ENCODE measurements around the gene CYP2R1.
"Not testable (repeated sequence)": the region's sequence is repeated elsewhere in the genome, so short reads cannot be mapped to it uniquely, and the experiment has no call there.

Gene CYP2R1

DNA sequence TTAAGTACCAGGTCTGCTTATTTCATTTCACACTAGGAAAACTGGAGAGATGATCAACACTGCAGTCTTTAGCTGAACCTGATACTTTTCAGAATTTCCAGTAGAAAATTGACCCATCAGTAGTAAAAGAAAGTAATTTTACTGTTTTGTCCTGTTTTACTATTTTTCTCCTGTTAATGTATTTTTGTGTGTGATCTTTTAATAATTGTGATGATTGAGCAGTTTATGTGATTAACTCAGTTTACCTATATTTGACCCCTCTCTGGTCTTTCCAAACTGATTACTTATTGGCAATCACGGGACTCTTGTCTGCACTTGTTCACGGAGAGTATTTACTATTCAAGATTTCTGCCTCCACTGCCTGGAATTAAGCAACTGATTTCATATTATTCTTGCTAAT is 546 bp upstream of the CYP2R1 start:
- DNase-seq (ENCODE audit: low read depth in 3 of 3): no peak

DNA sequence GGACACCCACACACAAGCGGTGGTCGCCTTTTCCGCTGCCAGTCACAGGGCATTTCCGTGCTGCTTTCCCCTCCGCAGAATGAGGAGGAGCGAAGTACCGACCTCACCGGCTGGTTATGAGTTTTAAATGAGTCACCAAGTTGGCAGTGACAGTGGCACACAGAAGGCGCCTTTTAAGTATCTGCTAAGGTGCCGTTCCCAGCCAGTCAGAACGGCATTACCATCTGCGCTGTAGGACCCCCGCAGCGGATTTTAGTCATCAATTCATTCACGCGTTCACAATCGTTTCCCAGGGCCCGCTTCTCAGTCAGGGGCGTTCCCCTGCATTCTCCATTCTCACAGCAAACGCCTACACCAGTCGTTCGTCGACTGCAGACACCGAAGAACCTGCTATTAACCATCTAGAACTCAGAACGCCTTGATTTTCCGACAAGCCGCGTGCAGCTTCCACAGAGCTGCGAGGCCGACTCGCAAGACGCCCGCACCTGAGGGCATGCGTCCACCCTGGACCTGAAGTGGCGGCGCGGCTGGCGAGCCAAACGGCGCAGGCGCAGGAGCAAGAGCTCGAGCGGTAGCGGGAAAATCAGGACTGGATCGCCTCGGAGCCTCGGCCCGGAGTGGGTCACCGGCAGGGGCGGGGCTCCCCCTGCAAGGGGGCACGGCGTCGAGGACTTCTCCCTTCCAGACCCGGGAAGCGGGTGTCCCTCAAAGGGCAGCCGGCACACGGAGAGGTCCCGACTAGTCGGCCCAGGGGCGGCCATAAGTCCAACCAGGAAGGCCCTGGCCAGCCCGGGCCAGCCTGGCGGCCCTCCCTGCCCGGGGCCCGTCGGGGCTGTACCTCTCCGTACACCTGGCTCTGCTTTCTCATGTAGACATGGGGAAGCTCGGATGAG is 642 bp downstream of the CYP2R1 start:
- peak; percentile 67 to 78 (median 74) for DNase-seq (ENCODE audit: low read depth in 3 of 3)

DNA sequence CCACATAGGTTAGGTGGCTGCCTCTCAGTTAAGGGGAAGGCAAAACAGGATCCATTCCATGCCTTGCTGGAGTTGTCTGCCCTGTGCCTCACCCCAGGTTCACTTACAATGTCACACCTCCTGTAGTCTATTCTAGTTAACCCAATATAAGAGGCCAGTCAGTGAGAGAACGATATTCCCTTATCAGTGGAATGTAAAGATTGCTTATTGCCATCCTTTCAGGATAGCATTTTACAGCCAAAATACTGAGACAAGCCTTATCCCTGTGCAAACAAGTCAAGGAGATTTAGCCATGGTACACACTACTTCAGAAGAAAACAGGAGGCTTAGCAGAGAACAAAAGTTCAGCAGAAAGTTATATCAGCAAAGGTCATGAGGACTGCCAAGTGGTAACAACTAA is 5.5 kb downstream of the CYP2R1 start:
- no peak for DNase-seq (ENCODE audit: low read depth in 3 of 3)

DNA sequence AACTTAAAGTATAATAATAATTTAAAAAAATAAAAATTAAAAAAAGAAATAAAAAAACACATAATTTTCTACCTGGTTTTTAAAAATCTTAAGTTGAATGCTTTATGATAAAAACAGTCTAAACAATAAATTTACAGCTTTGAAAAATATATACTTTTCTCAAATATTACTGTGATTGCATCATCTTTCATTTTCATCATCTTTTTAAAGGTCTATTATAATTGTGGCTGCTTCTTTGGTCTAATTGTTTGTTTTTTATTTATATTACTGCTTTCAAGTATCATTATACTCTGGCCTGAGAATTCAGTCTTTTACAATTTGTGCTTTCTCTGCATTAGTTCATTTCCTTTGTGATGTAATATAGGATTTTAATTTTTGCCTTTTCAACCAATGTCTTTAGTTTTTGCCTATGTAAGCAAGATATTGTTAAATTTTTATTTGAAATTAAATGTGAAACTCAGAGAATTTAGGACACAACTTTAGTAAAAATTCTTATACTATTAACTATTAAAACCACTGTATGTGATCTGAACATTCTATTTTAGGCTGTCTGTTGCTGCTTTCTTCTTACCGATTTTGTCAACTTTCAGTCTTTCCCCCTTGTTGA is 7.3 kb downstream of the CYP2R1 start:
- DNase-seq (ENCODE audit: low read depth in 3 of 3): no peak

DNA sequence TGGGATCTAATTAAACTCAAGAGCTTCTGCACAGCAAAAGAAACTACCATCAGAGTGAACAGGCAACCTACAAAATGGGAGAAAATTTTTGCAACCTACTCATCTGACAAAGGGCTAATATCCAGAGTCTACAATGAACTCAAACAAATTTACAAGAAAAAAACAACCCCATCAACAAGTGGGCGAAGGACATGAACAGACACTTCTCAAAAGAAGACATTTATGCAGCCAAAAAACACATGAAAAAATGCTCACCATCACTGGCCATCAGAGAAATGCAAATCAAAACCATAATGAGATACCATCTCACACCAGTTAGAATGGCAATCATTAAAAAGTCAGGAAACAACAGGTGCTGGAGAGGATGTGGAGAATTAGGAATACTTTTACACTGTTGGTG is 8.3 kb downstream of the CYP2R1 start:
- DNase-seq (ENCODE audit: low read depth in 3 of 3): not testable (repeated sequence)

DNA sequence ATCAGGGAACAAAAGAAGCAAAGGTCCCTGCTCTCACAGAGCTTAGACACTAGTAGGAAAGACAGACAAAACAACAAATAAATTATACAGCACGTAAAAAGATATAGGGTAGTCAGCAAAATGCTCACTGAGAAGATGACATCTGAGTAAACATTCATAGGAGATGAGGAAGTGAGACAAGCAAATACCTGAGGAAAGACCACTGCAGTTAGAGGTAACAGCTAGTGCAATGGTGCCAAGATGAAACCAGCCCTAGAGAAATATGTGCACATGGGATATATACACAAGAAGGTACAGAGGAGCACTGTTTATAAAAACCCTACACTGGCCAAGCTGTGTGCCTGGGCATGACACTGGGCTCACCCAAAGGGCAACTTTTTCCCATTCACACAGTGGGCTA is 9.8 kb downstream of the CYP2R1 start:
- DNase-seq (ENCODE audit: low read depth in 3 of 3): no peak

DNA sequence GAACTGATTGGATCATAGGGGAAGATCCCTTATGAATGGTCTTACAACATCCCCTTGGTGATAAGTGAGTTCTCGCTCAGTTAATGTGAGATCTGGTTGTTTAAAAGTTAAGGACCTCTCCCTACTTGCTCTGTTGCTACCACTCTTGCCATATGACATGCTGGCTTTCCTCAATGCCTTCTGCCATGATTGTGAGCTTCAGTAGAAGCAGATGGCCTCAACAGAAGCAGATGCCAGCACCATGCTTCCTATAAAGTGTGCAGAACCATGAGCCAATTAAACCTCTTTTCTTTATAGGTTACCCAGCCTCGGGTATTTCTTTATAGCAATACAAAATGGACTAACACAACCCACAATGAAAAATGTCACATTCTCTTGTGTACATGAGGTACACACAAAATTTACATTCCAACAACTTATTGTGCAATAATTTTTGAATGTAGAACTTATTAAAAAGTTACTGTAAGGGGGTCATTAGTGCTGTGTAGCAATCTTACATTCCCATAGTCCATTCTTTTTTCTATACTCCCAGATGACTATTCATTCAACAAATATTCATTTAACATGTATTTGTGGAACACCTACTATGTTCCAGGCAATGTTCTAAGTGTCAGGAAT is 10.3 kb downstream of the CYP2R1 start:
- no peak for DNase-seq (ENCODE audit: low read depth in 3 of 3)

DNA sequence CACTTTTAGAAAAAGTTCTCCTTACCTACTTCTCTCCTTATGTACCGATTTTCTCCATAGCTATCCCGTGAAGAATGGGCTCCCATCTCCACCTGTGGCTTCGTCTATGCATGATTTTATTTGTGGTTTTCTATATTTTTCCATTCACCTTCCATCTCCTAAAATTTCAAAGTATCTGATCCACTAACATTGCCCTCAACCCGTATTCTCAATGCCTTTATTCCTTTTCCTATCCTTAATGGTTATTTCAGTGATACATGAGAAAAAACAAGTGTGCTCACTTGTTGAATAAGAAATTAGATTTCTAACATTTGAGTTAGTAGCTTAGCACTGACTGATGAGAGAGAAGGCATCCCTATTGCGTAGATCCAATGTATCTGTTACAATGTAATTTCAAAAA is 16.9 kb downstream of the CYP2R1 start:
- no peak for DNase-seq (ENCODE audit: low read depth in 3 of 3)

DNA sequence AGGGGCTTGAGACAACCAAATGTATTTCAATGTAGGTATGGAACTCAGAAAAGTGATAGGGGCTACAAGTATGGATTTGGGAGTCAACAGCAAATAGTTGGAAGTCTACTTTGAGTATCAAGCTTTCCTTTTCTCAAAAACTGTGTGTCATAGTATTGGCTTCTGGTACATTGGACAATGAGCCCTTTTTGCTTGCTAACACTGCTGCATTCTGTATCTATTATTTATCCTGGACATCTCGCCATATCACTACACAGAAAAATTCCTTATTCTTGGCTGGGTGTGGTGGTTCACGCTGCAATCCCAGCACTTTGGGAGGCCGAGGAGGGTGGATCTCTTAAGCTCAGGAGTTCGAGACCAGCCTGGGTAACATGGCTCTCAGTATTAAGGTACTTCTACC is 18.4 kb downstream of the CYP2R1 start:
- no peak for DNase-seq (ENCODE audit: low read depth in 3 of 3)

DNA sequence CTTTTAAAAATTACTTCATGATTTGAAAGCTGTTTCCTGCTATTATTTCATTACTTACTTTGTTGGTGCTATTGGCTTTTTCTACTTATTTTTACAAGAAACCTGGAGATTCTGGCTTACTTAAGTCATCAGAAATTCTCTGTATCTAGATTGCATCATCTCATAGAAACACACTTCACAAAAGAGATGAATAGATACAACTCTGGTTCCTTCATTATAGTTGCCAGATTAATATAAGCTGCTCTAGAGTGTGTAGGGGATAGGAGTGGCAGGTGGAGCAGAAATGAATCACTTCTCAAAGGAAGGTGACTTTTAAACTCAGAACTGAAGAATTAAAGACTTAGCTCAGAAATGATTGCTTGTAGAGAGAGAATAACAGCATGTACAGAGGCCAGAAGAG is 20.0 kb downstream of the CYP2R1 start:
- no peak for DNase-seq (ENCODE audit: low read depth in 3 of 3)

DNA sequence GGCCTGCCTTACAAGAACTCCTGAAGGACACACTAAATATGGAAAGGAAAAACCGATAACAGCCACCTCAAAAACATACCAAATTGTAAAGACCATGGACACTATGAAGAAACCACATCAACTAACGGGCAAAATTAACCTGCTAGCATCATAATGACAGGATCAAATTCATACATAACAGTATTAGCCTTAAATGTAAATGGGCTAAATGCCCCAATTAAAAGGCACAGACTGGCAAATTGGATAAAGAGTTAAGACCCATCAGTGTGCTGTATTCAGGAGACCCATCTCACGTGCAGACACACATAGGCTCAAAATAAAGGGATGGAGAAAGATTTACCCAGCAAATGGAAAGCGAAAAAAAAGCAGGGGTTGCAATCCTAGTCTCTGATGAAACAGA is 28.3 kb downstream of the CYP2R1 start:
- not testable (repeated sequence) for DNase-seq (ENCODE audit: low read depth in 3 of 3)

DNA sequence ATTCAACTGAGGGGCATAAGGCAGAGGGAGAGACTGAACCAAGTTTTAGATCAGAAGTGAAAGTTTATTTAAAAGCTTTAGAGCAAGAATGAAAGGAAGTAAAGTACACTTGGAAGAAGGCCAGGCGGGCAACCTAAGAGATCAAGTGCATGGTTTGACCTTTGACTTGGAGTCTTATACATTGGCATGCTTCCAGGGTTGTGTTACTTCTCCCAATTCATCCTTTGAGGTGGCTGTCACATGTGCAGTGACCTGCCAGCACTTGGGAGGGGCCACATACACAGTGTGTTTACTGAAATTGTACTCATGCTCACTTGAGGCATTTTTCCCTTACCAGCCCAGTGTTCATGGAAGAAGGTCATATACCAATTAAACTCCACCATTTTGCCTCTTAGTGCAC is 30.4 kb downstream of the CYP2R1 start:
- no peak for DNase-seq (ENCODE audit: low read depth in 3 of 3)

DNA sequence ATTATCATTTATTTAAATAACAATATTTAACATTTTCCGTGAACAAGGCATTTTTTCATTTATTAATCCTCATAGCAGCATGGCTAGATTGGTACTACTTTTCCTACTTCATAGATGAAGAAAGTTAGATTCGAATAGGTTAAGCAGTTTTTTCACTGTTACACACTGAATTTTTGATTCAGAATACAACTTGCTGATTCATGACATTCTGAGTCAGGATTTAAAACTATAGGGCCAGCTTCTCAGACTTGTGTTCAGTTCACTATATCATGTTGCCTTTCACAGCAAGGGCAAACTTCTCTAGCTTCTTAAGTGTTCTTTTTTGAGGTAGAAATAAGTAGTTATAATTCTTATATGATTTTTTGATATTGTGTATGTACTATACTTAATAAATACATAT is 31.5 kb downstream of the CYP2R1 start:
- DNase-seq (ENCODE audit: low read depth in 3 of 3): no peak

DNA sequence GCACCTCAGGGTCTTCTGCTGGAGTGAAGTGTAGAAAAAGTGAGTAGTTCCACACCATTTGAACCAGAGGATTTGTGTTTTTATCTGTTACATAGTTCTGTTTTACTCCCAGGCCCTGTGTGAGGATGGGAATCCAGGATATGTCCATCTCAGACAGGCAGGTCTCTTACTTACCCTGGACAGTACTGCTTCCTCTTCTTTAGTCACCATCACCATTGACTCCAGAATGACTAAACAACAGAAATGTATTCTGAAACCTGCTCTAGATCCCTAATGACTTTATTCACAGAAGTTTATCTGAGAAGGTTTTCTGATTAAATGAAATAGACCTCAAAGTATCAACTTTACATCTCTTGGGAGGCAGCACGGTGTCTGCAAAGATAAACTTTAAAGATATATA is 33.6 kb downstream of the CYP2R1 start:
- DNase-seq (ENCODE audit: low read depth in 3 of 3): no peak

DNA sequence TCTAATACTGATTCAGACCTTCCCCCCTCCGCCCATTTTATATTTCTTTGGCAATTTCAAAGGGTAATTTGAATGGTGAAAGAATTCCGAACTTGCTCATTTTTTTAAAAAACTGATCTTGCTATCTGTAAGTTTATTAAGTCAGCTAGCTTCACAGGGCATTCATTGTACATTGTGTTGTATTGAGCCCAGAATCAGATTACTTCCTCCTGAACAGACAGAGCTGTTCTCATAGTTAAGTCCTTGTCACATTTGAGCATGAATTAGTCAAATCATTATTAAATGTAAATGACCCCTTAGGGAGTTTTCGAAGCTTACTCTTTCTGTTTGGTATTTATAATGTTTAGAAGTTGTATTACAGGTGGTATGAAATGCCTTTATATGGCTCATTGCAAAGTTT is 34.4 kb downstream of the CYP2R1 start:
- no peak for DNase-seq (ENCODE audit: low read depth in 3 of 3)

DNA sequence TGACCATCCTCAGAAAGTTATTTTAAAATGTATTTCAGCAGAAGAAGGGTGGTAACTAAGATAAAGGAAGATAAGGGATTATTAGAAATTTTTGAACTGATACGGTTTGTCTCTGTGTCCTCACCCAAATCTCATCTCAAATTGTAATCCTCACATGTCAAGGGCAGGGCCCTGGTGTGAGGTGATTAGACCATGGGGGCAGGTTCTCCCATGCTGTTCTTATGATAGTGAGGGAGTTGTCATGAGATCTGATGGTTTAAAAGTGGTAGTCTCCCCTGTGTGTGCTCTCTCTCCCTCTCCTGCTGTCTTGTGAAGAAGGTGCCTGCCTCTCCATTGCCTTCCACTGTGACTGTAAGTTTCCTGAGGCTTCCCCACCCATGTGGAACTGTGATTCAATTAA is 36.1 kb downstream of the CYP2R1 start:
- no peak for DNase-seq (ENCODE audit: low read depth in 3 of 3)

DNA sequence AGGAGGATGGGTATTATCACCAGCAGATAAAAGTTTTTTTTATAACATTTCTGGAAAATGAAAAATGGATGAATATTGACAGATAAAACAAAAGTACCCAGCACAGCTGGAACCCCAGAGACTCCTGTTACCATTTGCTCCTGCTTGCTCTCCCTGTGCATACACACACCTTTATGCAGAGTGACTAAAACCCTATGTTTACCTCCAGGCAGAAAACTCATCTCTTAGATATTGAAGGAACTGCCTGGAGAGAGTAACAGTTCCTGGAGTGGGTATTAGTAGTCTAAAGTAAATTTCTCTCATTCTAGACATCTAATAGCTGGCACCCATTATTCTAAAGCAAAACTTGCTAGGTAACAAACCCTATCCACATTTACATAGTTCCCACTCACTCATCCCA is 38.0 kb downstream of the CYP2R1 start:
- DNase-seq (ENCODE audit: low read depth in 3 of 3): no peak

DNA sequence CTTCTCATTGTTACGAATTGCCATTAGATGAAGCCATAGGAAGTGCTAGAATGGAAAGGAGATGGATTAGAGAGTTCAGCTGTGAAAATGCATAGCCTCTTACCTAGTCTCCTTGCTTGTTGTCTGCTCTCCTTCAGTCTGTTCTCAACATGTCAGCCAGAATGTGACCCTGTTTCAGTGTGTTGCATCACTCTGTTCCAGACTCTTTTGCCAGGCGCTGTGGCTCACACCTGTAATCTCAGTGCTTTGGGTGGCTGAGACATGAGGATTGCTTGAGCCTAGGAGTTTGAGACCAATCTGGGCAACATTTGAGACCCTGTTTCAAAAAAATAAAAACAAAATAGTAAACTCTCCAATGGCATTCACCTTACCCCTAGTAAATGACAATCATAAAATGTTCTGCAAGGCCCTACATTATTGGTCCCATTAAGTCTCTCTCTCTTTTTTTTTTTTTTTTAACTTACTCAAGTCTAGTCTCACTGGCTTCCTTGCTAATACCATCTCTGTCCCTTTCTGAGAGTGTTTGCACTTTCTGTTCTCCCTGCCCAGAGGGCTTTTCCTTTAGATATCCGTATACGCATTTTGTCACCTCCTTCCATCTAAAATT is 39.4 kb downstream of the CYP2R1 start:
- no peak for DNase-seq (ENCODE audit: low read depth in 3 of 3)

DNA sequence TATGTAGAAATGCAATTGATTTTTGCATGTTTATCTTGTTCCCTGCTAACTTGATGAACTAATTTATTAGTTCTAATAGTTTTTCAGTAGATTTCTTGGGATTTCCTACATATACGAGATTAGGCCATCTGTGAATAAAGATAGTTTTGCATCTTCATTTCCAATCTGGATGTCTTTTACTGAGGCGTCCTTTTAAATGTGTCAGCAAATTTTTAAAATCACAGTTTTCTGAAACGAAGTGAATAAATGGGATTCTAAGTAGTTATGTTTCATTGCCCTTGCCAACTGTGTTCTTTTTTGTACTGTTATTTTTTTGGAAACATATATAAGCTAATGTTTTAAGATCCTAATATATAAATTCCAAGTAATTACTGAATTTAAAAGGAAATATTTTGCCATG is 50.0 kb downstream of the CYP2R1 start:
- no peak for DNase-seq (ENCODE audit: low read depth in 3 of 3)

DNA sequence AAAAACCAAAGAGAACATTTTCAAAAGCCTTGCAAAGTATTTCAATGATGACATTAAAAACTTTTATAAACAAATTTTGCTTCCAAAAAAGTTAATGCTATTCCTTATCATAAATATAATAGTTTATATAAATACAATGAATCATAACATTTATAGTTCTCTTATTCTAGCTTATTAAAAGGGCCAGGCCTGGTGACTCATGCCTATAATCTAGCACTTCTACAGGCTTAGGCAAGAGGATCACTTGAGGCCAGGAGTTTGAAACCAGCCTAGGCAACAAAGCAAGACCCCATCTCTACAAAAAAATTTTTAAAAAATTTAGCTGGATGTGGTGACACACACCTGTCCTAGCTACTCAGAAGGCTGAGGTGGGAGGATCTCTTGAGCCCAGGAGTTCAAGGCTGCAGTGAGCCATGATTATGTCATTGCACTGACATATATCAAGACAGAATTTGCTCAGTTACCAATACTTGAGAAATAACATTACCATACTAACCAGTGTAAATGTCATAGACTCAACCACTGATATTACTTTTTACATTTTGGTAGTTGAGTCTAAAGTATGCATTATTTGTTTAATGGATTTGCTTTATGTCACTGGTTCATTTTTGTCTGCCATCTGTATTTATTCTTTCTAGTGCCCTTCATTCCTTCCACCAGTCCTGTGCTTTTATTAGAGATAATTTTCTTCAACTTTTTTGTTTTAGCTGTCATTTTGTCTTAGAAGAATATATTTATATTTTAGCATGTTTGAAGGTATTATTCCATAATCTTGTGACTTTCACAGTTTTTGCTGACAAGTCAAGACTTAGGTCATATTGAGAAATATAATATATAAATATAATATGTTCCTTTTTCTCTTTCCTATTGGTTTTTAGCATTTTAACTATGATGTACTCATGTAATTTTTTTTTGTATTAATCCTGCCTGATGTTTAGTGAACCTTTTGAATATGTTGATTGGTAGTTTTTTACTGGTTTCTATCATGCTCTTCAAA is 56.2 kb downstream of the CYP2R1 start:
- no peak for DNase-seq (ENCODE audit: low read depth in 3 of 3)
